Liver (tissue), 3 donors: ENCODE data around the gene TMC1.

Experiments used
- ATF3 ChIP-seq: IDR thresholded peaks from 2 replicates; pipeline ENCODE4 v1.6.1; 2016; ENCODE audit warnings: antibody characterized with exemption
- CTCF ChIP-seq: fragments of 150-350 bp; IDR thresholded peaks from 2 replicates; pipeline ENCODE4 v1.5.1; 2017; ENCODE audit warnings: improper control_type of control experiment, low read depth, low read length; ENCODE audit not compliant: missing input control
- FOXA1 ChIP-seq: IDR thresholded peaks from 2 replicates; pipeline ENCODE4 v1.6.1; 2016; ENCODE audit warnings: antibody characterized with exemption
- GABPA ChIP-seq, 2 donors: IDR thresholded peaks in 1 of 2; conservative IDR thresholded peaks in 1 of 2; 2 replicates each; pipeline ENCODE4 v1.6.1; 2016; ENCODE audit warnings: antibody characterized with exemption in 2 of 2, mild to moderate bottlenecking in 1 of 2, moderate library complexity in 1 of 2
- HNF4G ChIP-seq: IDR thresholded peaks from 2 replicates; pipeline ENCODE4 v1.6.1; 2016; ENCODE audit warnings: antibody characterized with exemption
- RAD21 ChIP-seq, 2 donors: IDR thresholded peaks; 2 replicates each; pipeline ENCODE4 v1.6.1; 2016; ENCODE audit warnings: antibody characterized with exemption in 2 of 2, mild to moderate bottlenecking in 2 of 2
- TAF1 ChIP-seq: conservative IDR thresholded peaks from 2 replicates; pipeline ENCODE4 v1.6.1; 2016; ENCODE audit warnings: antibody characterized with exemption, mild to moderate bottlenecking
- YY1 ChIP-seq: IDR thresholded peaks from 2 replicates; pipeline ENCODE4 v1.6.1; 2016; ENCODE audit warnings: antibody characterized with exemption, mild to moderate bottlenecking
- TF ChIP-seq, protein P1 (sequence below): IDR thresholded peaks from 2 replicates; pipeline ENCODE4 v1.6.1; 2016; ENCODE audit warnings: antibody characterized with exemption
- TF ChIP-seq, protein P2 (sequence below): IDR thresholded peaks from 2 replicates; pipeline ENCODE4 v1.6.1; 2016; ENCODE audit warnings: antibody characterized with exemption
- TF ChIP-seq, protein P3 (sequence below): IDR thresholded peaks from 2 replicates; pipeline ENCODE4 v1.6.1; 2016; ENCODE audit warnings: antibody characterized with exemption, mild to moderate bottlenecking
- donor health status: healthy.
- donor health status: healthy.

DNA sequence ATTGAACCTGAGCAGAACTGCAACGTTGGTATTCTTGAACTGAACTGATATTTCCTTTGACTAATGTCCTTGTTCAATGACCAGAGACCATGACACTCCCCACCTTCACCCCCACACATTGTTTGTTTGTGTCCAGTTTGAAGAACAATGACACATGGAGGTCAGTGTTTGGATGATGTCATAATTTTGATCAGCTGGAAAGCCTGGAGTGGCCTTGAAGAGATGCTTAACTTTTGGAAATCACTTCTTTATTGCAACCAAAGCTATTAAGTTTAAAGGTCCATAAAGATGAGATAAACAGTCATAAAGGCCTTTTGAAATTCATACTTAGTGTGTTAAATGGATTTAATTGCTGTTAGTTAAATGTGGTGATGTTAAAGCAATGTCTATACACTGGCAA, 92.7 kb downstream of the TMC1 start:
- TF ChIP-seq CTCF (no peak), TAF1 (no peak), GABPA (IDR thresholded peaks at IDR 0.05 in 1 of 2, conservative IDR thresholded peaks at IDR 0.05 in 1 of 2) (no peak), HNF4G (no peak), FOXA1 (no peak), YY1 (no peak), ATF3 (no peak), RAD21 (IDR thresholded peaks at IDR 0.05) (no peak)
- TF ChIP-seq, protein P1, sequence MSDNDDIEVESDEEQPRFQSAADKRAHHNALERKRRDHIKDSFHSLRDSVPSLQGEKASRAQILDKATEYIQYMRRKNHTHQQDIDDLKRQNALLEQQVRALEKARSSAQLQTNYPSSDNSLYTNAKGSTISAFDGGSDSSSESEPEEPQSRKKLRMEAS: no peak
- TF ChIP-seq, protein P2, sequence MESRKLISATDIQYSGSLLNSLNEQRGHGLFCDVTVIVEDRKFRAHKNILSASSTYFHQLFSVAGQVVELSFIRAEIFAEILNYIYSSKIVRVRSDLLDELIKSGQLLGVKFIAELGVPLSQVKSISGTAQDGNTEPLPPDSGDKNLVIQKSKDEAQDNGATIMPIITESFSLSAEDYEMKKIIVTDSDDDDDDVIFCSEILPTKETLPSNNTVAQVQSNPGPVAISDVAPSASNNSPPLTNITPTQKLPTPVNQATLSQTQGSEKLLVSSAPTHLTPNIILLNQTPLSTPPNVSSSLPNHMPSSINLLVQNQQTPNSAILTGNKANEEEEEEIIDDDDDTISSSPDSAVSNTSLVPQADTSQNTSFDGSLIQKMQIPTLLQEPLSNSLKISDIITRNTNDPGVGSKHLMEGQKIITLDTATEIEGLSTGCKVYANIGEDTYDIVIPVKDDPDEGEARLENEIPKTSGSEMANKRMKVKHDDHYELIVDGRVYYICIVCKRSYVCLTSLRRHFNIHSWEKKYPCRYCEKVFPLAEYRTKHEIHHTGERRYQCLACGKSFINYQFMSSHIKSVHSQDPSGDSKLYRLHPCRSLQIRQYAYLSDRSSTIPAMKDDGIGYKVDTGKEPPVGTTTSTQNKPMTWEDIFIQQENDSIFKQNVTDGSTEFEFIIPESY: no peak
- TF ChIP-seq, protein P3, sequence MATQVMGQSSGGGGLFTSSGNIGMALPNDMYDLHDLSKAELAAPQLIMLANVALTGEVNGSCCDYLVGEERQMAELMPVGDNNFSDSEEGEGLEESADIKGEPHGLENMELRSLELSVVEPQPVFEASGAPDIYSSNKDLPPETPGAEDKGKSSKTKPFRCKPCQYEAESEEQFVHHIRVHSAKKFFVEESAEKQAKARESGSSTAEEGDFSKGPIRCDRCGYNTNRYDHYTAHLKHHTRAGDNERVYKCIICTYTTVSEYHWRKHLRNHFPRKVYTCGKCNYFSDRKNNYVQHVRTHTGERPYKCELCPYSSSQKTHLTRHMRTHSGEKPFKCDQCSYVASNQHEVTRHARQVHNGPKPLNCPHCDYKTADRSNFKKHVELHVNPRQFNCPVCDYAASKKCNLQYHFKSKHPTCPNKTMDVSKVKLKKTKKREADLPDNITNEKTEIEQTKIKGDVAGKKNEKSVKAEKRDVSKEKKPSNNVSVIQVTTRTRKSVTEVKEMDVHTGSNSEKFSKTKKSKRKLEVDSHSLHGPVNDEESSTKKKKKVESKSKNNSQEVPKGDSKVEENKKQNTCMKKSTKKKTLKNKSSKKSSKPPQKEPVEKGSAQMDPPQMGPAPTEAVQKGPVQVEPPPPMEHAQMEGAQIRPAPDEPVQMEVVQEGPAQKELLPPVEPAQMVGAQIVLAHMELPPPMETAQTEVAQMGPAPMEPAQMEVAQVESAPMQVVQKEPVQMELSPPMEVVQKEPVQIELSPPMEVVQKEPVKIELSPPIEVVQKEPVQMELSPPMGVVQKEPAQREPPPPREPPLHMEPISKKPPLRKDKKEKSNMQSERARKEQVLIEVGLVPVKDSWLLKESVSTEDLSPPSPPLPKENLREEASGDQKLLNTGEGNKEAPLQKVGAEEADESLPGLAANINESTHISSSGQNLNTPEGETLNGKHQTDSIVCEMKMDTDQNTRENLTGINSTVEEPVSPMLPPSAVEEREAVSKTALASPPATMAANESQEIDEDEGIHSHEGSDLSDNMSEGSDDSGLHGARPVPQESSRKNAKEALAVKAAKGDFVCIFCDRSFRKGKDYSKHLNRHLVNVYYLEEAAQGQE: no peak
